IMR-90 (cell line): ENCODE measurements around the gene NEDD4L. TPM values are rescaled to one million over a fixed set of nuclear protein-coding genes. Genes with fewer than 3 reads are reported as not detected.

ENCODE experiments used
- ATAC-seq: fragments of 200-7000 bp; cut with Tn5 transposase; 2 replicates; pipeline ENCODE4 v1.9.1; 2020; ENCODE audit warnings: low read depth, mild to moderate bottlenecking, moderate library complexity
- BruUV-seq: library from RNA; stranded (reverse); fragments of 400-500 nt; replicated peaks from 2 replicates; lab custom pipeline; 2021; lab: Mats Ljungman, UMichigan
- CTCF ChIA-PET: fragments of 300-600 bp; formaldehyde crosslinking; extraction: SDS; loops from one replicate; lab custom pipeline; 2021; ENCODE audit warnings: antibody characterized with exemption; lab: Yijun Ruan, JAX
- POLR2A ChIA-PET: fragments of 300-600 bp; sonication (Branson Sonifier 250); formaldehyde crosslinking; loops from one replicate; lab custom pipeline; 2022; ENCODE audit warnings: antibody characterized with exemption; ENCODE audit not compliant: unreplicated experiment; lab: Charles Lee
- DNase-seq: peaks from one replicate; pipeline ENCODE4 v3.0.0; 2013
- H2AFZ ChIP-seq: replicated peaks from 2 replicates; pipeline ENCODE3; 2013; ENCODE audit warnings: low read length, mild to moderate bottlenecking; ENCODE audit not compliant: poor library complexity
- H2AK5ac ChIP-seq: 2 replicates; pipeline ENCODE4 v1.6.1; 2013; ENCODE audit warnings: low read depth, low read length, inconsistent platforms
- H2AK9ac ChIP-seq: replicated peaks from 2 replicates; pipeline ENCODE3; 2013; ENCODE audit warnings: mild to moderate bottlenecking, low read depth, low read length, moderate library complexity; ENCODE audit not compliant: poor library complexity
- H2BK120ac ChIP-seq: 2 replicates; pipeline ENCODE4 v1.6.1; 2013; ENCODE audit warnings: low read depth, low read length, inconsistent platforms
- H2BK15ac ChIP-seq: 3 replicates; pipeline ENCODE4 v1.6.1; 2013; ENCODE audit warnings: low read depth, low read length, inconsistent platforms
- H2BK20ac ChIP-seq: 2 replicates; pipeline ENCODE4 v1.6.1; 2013; ENCODE audit warnings: low read depth, mild to moderate bottlenecking, inconsistent platforms, low read length, moderate library complexity
- H2BK5ac ChIP-seq: 2 replicates; pipeline ENCODE4 v1.6.1; 2013; ENCODE audit warnings: mild to moderate bottlenecking, low read depth, low read length, inconsistent platforms; ENCODE audit not compliant: poor library complexity, severe bottlenecking
- H3K14ac ChIP-seq: replicated peaks from 2 replicates; pipeline ENCODE4 v1.6.1; 2013; ENCODE audit warnings: low read depth, low read length, inconsistent platforms
- H3K18ac ChIP-seq: 2 replicates; pipeline ENCODE4 v1.6.1; 2013; ENCODE audit warnings: low read depth, low read length, control low read depth
- H3K23ac ChIP-seq: 2 replicates; pipeline ENCODE4 v1.6.1; 2013; ENCODE audit warnings: low read depth, low read length, inconsistent platforms
- H3K27ac ChIP-seq: 2 replicates; pipeline ENCODE4 v1.5.1; 2013; ENCODE audit warnings: mild to moderate bottlenecking, control low read depth, low read length; ENCODE audit not compliant: insufficient read depth
- H3K27me3 ChIP-seq: 2 replicates; pipeline ENCODE4 v1.6.1; 2013; ENCODE audit warnings: low read length; ENCODE audit not compliant: control insufficient read depth, insufficient read depth
- H3K36me3 ChIP-seq: 2 replicates; pipeline ENCODE4 v1.6.1; 2013; ENCODE audit warnings: low read length, mixed read lengths; ENCODE audit not compliant: control insufficient read depth, insufficient read depth
- H3K4ac ChIP-seq: 2 replicates; pipeline ENCODE4 v1.6.1; 2013; ENCODE audit warnings: low read depth, low read length, inconsistent platforms
- H3K4me1 ChIP-seq: 2 replicates; pipeline ENCODE4 v1.6.1; 2013; ENCODE audit warnings: low read length, mixed read lengths; ENCODE audit not compliant: control insufficient read depth, insufficient read depth
- H3K4me2 ChIP-seq: 2 replicates; pipeline ENCODE4 v1.6.1; 2013; ENCODE audit warnings: low read depth, mild to moderate bottlenecking, control low read depth, low read length, moderate library complexity
- H3K4me3 ChIP-seq: 2 replicates; pipeline ENCODE4 v1.5.1; 2013; ENCODE audit warnings: low read depth, mild to moderate bottlenecking, control low read depth, low read length, moderate library complexity; ENCODE audit not compliant: insufficient read depth
- H3K56ac ChIP-seq: 2 replicates; pipeline ENCODE4 v1.6.1; 2013; ENCODE audit warnings: low read length, inconsistent platforms; ENCODE audit not compliant: insufficient read depth; ENCODE audit errors: extremely low read depth
- H3K79me1 ChIP-seq, 2 experiments: 2 replicates each; pipeline ENCODE4 v1.6.1; 2013; ENCODE audit warnings: low read length in 2 of 2, inconsistent platforms in 1 of 2, low read depth in 1 of 2
- H3K9ac ChIP-seq: 2 replicates; pipeline ENCODE4 v1.6.1; 2013; ENCODE audit warnings: low read depth, low read length, control low read depth
- H3K9me1 ChIP-seq: 2 replicates; pipeline ENCODE4 v1.6.1; 2013; ENCODE audit warnings: low read length, inconsistent platforms; ENCODE audit not compliant: insufficient read depth
- H3K9me3 ChIP-seq: 2 replicates; pipeline ENCODE4 v1.6.1; 2013; ENCODE audit warnings: low read length; ENCODE audit not compliant: control insufficient read depth, insufficient read depth
- H4K20me1 ChIP-seq: 2 replicates; pipeline ENCODE4 v1.6.1; 2013; ENCODE audit warnings: low read length, inconsistent platforms; ENCODE audit not compliant: insufficient read depth
- H4K5ac ChIP-seq: 2 replicates; pipeline ENCODE4 v1.6.1; 2013; ENCODE audit warnings: mild to moderate bottlenecking, low read depth, low read length, control low read depth
- H4K8ac ChIP-seq, 2 experiments: 2 replicates each; pipeline ENCODE4 v1.6.1; 2013; ENCODE audit warnings: low read depth in 2 of 2, low read length in 2 of 2, control low read depth in 1 of 2, inconsistent platforms in 1 of 2
- H4K91ac ChIP-seq: 2 replicates; pipeline ENCODE4 v1.6.1; 2013; ENCODE audit warnings: low read depth, low read length, inconsistent platforms; ENCODE audit not compliant: insufficient read depth
- CHD1 ChIP-seq: IDR thresholded peaks from 2 replicates; pipeline ENCODE4 v1.6.1; 2012; ENCODE audit warnings: low read depth, low read length, improper control_type of control experiment
- CTCF ChIP-seq: conservative IDR thresholded peaks from 2 replicates; pipeline ENCODE4 v1.5.1; 2012; ENCODE audit warnings: mild to moderate bottlenecking, low read depth, low read length, improper control_type of control experiment
- MAZ ChIP-seq: IDR thresholded peaks from 2 replicates; pipeline ENCODE4 v1.6.1; 2012; ENCODE audit warnings: low read depth, mild to moderate bottlenecking, low read length, improper control_type of control experiment, moderate library complexity, borderline replicate concordance
- MXI1 ChIP-seq: IDR thresholded peaks from 2 replicates; pipeline ENCODE4 v1.6.1; 2012; ENCODE audit warnings: low read depth, mild to moderate bottlenecking, low read length, moderate library complexity, borderline replicate concordance
- RAD21 ChIP-seq: IDR thresholded peaks from 2 replicates; pipeline ENCODE4 v1.6.1; 2012; ENCODE audit warnings: low read length, improper control_type of control experiment
- USF2 ChIP-seq: fragments of 150-350 bp; IDR thresholded peaks from 2 replicates; pipeline ENCODE4 v1.6.1; 2017; ENCODE audit warnings: mild to moderate bottlenecking, antibody characterized with exemption, low read length, low read depth
- WGBS, 2 experiments: methylation state at CpG; one replicate each; pipeline versions ENCODE4 v1.1.5 to v1.1.7; 2013; ENCODE audit warnings: missing lambda C conversion rate in 2 of 2; ENCODE audit not compliant: insufficient read length in 1 of 2; ENCODE audit errors: extremely low coverage in 2 of 2; 5-methylcytosine and 5-hydroxymethylcytosine counted together
- dilution Hi-C: fragments of 300-500 bp; cut with HindIII; formaldehyde crosslinking; loops from one replicate; pipeline ENCODE4 v1.14.3; 2018; ENCODE audit warnings: low sequenced_read_pairs; ENCODE audit not compliant: unreplicated experiment
- in situ Hi-C: fragments of 300-500 bp; cut with MboI; formaldehyde crosslinking; loops from 3 replicates; pipeline ENCODE4 v1.14.3; 2019; ENCODE audit warnings: low sequenced_read_pairs, inconsistent platforms, mixed read lengths
- intact Hi-C: fragments of 100-400 bp; cut with micrococcal nuclease; formaldehyde crosslinking; loops from 2 replicates; pipeline ENCODE4 v1.10.0; 2022
- polyA plus RNA-seq, 3 experiments: library from polyadenylated mRNA; depleted of rRNA; stranded (reverse); fragments of >200 nt; gene quantifications; 2 replicates each; pipeline ENCODE4 v1.2.3, GENCODE V29; 2012; ENCODE audit warnings: low replicate concordance in 1 of 3
- total RNA-seq: library from RNA; depleted of rRNA; stranded (reverse); fragments of >200 nt; gene quantifications from 2 replicates; pipeline ENCODE4 v1.2.3, GENCODE V29; 2012

Gene NEDD4L
- total and polyA plus RNA-seq, 2 of the 4 experiments (the other 2 are of a cell fraction): 10.0 to 10.9 TPM

GRCh38 chr18:58309610-58310239 is 265.7 kb downstream of the NEDD4L start:
- Histone ChIP-seq H3K4me3 (no peak overlapping the region), H3K4me1 (peaks cover 2% of the 10 kb centered on the region; the same call in 1 of the 2 replicates), H3K23ac (no peak overlapping the region), H4K91ac (no peak overlapping the region), H2AK5ac (no peak overlapping the region), H3K18ac (no peak overlapping the region), H3K27ac (no peak overlapping the region), H2BK120ac (no peak overlapping the region), H3K56ac (no peak overlapping the region), H3K79me1 (no peaks in the 10 kb centered on the region), H4K8ac (no peak overlapping the region), H4K20me1 (no peaks in the 10 kb centered on the region), H3K4ac (no peak overlapping the region), H3K9me1 (peaks cover 3% of the 10 kb centered on the region; the same call in 1 of the 2 replicates), H3K36me3 (no peaks in the 10 kb centered on the region), H3K4me2 (no peak overlapping the region), H3K27me3 (peaks cover 6% of the 10 kb centered on the region), H2AFZ (no peak overlapping the region), H2BK5ac (no peak overlapping the region), H2AK9ac (no peak overlapping the region), H2BK20ac (no peak overlapping the region), H3K9me3 (peaks cover 10% of the 10 kb centered on the region), H2BK15ac (no peak overlapping the region), H3K14ac (no peak overlapping the region), H4K5ac (no peak overlapping the region), H3K9ac (no peak overlapping the region)
- ChIA-PET POLR2A (no interaction called here), CTCF (no interaction called here)
- dilution Hi-C loops: no loop called here
- in situ Hi-C loops: no loop called here
- intact Hi-C loops: no loop called here
- no TSS peak for BruUV-seq
- no peak for TF ChIP-seq CTCF
- no peak for TF ChIP-seq RAD21
- no peak for TF ChIP-seq MXI1
- TF ChIP-seq MAZ: no peak
- no peak for TF ChIP-seq USF2
- no peak for TF ChIP-seq CHD1
- DNase-seq (no peak), ATAC-seq (no peak)
- WGBS, 2 experiments: no CpG with 5 or more reads among the region's 7 CpGs
